ENCODE data around the gene TDP2.
"Not testable (repeated sequence)": the region's sequence is repeated elsewhere in the genome, so short reads cannot be mapped to it uniquely, and the experiment has no call there.

The TDP2 gene

DNA sequence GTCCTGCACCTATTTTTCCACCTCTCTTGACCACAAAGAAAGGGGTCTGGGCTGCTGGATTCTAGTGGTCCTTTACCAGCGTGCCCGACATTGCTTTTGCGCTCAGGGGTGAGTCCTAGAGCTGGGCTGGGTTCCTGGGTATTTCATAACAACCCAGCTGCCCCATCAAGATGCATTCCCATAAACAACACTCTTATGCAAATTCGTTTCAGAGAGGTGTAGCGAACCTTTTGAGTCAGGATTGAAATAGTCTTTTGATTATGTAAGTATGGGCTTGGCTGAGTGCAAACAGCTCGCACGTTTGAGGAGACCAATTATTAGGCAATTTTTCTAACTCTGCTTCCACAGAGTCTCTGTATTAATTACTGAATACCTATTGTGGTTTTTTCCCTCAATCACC lies 13.9 kb upstream of the TDP2 start:
- no peak for DNase-seq (ENCODE audit: low read depth)

DNA sequence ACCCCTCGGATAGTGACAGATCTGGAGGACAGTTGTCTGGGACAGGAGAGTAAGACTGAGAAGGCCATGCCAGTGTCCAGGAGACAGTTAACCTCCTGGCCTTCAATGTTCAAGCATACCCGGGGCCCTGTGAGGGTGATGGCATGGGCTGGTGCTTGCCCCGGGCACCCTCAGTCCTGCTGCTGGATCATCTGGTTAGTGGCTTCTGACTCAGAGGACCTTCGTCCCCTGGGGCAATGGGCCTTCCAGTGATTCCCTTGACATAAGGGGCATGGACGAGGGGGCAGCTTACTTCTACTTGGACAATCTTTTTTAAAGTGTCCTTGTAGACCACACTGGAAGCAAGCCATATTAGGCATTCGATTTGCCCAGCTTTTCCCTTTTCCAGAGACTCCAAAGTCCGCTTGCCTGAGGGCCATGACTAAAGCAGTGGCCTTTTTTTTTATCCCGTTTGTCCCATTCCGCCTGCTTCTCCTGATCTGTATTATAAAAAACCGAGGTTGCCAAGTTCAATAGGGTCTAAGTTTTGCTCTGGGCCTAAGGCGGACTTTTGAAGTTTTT lies 12.2 kb upstream of the TDP2 start:
- DNase-seq (ENCODE audit: low read depth), result not testable (repeated sequence)

DNA sequence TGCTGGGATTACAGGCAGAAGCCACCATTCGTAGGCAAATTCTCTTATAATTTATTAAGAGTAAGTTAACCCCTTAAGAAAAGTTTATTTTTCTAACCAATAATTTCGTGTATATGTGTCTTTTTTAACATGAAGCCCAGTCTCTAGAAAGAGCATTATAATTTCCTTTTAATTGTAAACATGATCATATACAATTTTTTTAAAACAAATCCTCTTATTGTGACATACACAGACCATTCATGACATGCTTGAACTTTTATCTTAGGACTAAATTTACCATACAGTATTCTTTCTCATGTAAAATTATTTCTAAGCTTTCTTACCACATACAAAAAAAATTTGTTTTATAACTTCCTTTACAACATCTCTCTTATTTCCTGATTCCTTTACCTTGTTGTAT lies 6.9 kb upstream of the TDP2 start:
- no peak for DNase-seq (ENCODE audit: low read depth)

DNA sequence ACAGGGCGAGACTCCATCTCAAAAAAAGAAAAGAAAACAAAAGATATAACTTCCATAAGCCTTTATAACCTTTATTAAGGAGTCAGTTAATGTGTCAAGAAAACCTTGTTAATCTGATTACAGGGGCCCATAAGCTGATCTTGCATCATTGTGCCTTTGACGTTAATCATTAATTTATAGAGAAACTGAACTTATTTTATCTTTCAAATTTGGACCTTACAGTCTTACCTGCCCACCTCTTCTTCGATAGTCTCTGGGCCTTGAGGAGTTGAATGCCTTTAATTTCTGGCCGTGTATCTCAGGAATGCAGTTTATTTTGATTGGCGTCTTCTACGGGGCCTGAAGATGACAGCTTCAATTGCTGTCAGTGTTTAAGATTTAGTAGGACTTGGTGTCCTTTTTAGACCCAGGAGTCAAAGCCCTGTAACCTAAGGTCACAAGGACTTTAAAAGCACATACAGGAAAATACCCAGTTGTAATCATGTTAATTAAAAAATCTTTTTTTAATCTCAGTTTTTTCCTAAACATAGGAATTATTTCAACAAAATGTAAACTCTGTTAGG lies 6.0 kb upstream of the TDP2 start:
- no peak for DNase-seq (ENCODE audit: low read depth)

DNA sequence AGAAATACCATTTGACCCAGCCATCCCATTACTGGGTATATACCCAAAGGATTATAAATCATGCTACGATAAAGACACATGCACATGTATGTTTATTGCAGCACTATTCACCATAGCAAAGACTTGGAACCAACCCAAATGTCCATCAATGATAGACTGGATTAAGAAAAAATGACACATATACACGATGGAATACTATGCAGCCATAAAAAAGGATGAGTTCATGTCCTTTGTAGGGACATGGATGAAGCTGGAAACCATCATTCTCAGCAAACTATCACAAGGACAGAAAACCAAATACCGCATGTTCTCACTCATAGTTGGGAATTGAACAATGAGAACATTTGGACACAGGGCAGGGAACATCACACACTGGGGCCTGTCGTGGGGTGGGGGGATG lies 4.4 kb upstream of the TDP2 start:
- not testable (repeated sequence) for DNase-seq (ENCODE audit: low read depth)

DNA sequence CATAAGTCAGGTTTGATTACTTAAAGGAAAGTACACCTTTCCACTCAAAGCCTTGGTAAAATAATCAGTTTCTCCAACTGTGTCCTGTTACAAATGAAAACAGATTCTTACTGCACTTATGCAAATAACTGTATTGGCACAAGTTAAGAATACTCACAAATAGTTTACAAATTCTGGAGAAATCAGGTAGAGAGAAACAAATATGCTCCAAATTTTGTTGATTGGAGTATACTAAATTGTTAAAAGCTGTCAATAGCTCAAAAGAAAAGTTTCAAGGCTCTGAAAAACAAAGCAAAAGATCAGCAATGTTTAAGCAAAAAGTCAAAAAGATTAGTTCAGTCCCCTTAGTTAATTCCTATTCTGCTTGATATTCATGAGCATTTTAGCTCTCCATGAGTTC lies 3.8 kb upstream of the TDP2 start:
- DNase-seq (ENCODE audit: low read depth), result not testable (repeated sequence)

DNA sequence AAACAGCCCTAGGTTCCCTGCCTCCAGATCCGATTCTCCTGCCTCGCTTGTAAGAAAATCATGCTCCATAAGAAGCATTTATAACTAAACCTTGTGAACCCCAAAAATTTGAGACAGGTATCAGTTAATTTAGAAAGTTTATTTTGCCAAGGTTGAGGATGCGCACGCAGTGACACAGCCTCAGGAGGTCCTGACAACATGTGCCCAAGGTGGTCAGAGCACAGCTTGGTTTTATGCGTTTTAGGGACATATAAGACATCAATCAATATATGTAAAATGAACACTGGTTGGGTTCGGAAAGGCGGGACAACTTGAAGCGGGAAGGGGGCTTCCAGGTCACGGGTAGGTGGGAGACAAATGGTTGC lies 2.3 kb upstream of the TDP2 start:
- no peak for DNase-seq (ENCODE audit: low read depth)

DNA sequence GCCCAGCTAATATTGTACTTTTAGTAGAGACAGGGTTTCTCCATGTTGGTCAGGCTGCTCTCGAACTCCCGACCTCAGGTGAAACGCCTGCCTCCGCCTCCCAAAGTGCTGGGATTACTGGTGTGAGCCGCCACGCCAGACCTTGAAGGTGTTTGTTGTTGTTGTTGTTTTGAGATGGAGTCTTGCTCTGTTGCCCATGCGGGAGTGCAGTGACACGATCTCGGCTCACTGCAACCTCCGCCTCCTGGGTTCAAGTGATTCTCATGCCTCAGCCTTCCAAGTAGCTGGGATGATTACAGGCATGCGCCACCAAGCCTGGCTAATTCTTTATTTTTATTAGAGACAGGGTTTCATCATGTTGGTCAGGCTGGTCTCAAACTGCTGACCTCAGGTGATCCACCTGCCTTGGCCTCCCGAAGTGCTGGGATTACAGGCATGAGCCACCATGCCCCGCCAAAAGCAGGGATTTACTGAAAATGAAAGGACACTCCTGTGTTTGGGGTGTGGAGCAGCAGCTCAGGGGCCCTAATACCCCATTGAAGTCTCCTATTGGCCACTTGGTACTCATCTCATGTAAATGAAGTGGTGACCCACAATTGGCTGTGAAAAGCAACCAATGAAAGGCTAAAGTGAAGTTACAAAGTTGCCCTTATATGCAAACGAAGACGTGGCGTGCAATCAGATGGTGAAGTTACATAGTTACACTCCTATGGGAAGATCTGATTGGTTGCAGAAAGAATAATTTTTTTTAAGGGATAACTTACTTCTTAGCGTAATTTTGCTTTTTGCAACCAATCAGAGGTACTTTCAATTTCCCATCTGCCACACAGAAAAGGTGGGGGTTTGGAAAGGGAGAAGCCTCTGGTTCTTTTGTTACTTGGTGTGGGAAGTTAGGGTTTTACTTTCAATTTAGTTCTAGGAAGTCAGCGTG lies 1.6 kb upstream of the TDP2 start:
- not testable (repeated sequence) for DNase-seq (ENCODE audit: low read depth)

DNA sequence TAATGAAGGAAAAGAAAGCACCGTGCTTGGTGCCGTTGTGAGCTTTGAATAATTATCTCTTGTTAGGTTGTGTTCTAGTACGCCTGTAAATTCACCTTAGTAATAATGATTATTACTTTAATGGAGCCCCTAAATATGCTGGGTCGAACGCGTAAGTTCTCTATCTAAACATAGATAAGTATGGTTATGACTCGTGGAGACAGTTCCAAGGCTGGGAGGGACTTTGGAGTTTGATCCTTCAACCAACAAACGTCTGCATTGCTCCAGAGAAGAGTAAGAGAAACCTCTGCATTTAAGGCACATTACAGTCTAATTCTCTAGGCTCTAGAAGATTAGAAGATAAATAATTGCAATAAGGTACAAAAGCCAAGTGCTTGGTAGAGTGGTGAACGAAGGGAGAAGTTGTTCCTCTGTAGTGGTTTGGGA lies 692 bp upstream of the TDP2 start:
- no peak for DNase-seq (ENCODE audit: low read depth)

DNA sequence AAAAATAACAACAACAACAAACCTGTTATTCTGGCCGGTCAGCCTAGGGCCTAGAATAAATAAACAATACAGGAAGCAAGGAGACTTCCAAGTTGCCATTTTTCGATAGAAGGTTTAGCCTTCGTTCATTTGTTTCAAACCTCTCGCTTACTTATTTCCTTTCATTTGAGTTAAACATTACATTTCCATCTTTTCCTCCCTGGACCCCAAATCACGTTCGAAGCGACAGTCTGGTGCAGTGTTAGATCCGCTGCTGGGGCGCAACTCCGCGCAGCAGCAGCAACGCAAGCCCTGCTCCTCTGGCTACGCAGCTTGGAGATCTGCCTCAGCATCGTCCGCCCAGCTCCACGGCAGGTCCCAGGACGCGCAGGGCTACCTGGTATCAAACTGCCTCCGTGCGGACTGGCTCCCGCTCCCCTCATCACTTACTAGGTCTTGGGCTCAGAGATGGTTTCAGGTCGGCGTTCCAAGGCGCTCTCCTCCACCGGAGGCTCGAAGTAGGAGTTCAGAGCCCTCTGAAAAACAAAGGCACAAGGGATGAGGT lies 530 bp downstream of the TDP2 start:
- DNase-seq (ENCODE audit: low read depth), result peak; percentile 11

DNA sequence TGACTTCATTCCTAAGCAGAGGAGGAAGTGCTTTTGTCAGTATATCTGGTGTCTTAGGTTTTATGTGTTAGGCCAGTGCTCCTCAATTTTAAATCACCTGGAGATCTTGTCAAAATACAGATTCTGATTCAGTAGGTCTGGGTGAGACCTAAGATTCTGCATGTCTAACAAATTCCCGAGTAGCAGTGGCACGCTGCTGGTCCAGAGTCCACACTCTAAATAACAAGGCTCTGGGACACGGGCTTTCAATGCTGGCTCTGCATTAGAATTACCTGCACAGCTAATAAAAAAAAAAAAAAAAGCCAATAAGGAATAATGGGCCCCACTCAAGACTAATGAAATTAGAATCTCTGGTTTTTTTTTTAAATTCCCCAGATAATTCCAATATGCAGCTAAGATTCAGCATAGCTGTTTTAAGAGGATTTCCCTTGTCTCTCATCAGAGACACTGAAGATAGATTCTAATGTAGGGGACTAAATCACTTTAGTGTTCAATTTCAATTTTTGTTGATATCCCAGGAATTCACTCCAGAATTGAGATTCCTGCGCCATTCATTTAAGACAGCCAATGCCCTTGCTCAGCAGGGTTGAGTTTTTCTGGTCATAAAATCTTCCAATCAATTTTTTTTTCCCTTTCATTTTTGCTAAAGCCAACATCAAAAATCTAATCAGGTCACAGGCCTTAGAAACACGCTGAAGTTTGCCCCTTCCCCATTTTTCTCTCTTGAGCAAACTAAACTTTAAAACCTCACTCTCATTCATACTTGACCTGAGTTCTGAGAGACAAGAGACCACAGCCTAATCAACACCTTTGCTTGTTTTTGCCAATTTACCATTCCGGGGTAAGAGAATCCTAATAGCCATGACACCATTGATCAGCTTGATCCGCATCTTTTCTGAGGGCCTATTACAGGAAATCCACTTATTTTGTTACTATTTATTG lies 2.4 kb downstream of the TDP2 start:
- no peak for DNase-seq (ENCODE audit: low read depth)

DNA sequence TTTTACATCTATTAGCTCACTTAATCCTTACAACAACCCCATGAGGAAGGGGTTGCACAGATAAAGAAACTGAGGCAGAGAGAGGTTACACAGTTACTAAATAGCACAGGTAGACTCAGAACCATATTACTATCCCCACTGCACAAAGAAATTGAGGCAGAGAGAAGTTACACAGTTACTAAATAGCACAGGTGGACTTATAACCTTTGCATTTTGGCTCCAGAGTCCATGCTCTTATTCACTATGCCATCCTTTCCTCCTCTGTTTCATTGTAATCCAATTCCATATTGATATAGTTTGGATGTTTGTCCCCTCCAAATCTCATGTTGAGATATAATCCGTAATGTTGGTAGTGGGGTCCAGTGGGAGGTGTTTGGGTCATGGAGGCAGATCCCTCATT lies 3.5 kb downstream of the TDP2 start:
- no peak for DNase-seq (ENCODE audit: low read depth)

DNA sequence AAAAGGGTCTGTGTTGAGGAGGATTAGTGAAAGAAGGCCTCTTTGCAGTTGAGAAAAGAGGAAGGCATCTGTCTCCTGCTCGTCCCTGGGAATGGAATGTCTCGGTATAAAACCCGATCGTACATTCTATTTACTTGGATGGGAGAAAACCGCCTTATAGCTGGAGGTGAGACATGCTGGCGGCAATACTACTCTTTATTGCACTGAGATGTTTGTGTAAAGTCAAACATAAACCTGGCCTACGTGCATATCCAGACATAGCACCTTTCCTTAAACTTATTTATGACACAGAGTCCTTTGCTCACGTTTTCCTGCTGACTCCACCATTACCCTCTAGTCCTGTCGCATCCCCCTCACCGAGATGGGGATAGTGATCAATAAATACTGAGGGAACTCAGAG lies 4.5 kb downstream of the TDP2 start:
- no peak for DNase-seq (ENCODE audit: low read depth)

DNA sequence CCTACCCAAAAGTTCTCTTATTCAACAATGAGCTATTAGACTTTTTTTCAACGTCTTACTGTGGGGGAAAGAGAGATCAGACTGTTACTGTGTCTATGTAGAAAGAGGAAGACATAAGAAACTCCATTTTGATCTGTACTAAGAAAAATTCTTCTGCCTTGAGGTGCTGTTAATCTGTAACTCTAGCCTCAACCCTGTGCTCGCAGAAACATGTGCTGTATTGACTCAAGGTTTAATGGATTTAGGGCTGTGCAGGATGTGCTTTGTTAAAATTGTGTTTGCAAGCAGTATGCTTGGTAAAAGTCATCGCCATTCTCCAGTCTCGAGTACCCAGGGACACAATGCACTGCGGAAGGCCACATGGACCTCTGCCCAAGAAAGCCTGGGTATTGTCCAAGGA lies 4.9 kb downstream of the TDP2 start:
- not testable (repeated sequence) for DNase-seq (ENCODE audit: low read depth)

DNA sequence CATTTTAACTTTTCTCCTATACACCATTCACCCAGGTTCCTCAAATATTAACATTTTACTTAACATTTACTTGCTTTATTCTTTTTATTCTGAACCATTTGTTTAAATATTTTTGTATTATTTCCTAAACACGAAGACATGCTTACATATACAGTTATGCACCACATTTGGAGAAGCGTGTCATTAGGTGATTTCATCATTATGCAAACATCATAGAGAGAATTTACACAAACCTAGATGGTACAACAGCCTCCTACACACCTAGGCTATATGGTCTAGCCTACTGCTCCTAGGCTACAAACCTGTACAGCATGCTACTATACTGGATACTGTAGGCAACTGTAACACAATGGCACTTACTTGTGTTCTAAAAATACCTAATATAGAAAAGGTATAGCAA lies 6.6 kb downstream of the TDP2 start:
- DNase-seq (ENCODE audit: low read depth), result no peak

DNA sequence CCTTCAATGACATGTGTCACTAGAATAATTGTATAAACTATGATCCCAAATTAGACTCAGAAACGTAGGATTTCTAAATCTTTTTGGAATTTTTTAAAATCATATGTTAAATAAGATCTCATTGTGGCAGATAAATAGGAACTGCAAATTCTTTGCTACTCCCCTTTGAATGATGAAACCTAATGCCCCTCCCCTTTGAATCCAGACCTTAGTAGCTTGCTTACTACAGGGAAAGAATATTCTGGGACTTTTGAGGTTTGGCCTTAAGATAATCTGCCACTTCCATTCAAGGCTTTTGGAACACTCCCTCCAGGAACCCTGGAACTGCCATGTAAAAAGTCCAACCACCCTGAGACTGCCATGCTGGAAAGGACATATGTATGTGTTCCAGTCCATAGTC lies 7.1 kb downstream of the TDP2 start:
- DNase-seq (ENCODE audit: low read depth), result no peak

DNA sequence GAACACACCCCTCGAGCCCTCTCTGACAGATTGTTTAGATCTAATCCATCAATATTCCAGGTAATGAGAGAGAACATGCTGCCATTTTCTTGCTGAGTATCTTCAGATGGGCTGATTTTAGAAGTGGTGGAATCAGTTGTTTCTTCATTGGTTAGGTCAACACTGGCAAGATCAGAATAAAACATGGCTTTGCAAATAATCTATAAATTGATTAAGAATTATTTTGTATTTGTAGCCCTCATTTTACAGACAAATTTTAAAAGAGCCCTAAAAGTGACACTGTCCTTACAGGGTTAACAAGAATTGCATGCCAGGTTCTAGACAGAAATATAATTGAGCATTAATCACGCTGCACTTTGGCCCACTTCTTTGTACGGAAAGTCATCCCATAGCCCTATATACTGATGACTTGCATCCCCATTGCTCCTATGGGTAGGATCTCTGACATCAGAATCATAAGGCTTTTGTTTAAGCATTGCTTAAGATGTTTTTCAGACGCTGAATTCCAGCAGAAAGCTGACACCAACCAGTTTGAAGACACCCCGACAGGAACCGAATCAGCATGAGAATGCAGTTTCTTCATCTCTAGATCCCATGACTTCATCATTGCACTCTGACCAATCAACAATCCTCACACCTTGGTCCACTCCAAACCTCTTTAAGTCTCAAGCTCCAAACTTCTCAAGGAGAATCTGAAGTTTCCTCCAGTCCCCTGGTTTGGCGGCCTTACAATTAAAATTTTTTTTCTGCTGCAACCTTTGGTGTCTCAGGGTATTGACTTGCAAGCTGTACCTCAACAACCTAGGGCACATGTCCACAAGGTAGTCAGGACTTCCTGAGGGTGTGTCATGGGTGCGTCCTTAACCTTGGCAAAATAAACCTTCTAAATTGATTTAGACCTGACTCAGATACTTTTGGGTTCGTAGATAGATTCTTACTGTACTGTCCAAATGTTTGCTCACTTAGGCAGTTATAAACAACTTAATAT lies 7.8 kb downstream of the TDP2 start:
- DNase-seq (ENCODE audit: low read depth), result no peak

DNA sequence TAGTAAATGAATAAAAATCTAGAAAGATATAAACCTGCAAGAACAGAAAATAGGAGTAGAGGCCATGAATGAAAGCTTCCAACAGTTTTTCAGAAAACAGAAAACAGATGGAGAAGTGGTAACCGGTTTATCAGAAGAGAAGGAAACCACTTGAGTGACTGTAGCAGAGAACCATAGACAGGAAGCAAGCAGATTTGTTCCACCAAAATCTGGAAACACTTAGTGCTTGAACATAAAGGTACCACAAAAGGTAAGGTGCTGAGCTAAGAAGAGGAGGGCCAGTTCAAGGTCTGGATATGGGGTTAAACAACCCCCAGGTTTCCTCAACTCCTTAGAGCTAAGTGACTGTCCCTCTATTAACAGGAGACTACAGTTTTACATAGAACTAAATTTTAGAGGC lies 11.5 kb downstream of the TDP2 start:
- no peak for DNase-seq (ENCODE audit: low read depth)

DNA sequence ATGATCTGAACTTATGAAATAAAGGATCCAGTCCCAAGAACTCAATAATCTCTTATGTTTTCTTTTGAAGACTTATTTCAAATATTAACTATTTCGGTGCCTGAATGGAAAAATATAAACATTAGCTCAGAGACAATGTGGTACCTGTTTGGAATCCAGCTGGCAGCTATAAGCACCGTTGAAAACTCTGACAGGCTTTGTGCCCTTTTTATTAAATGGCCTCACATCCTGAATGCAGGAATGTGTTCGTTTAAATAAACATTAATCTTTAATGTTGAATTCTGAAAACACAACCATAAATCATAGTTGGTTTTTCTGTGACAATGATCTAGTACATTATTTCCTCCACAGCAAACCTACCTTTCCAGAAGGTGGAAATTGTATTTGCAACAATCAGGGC lies 16.3 kb downstream of the TDP2 start:
- DNase-seq (ENCODE audit: low read depth), result no peak

DNA sequence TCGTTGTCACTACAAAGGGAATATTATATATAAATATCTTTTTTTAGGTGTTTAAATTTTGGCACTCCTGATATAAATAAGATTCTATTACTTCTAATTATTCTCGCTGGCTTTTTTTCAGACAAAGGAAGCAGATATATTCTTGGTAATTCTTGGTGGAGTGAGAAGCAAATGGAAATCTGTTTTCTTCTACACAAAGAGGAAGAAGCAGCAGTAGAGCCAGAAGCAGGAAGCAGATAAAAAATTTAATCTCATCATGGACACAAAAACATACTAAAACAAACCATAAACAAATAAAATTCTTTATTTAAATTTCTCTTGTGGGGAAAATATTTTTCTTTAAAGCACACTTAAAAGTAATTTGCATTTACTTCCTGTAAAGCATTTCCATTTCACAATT lies 17.0 kb downstream of the TDP2 start:
- no peak for DNase-seq (ENCODE audit: low read depth)

DNA sequence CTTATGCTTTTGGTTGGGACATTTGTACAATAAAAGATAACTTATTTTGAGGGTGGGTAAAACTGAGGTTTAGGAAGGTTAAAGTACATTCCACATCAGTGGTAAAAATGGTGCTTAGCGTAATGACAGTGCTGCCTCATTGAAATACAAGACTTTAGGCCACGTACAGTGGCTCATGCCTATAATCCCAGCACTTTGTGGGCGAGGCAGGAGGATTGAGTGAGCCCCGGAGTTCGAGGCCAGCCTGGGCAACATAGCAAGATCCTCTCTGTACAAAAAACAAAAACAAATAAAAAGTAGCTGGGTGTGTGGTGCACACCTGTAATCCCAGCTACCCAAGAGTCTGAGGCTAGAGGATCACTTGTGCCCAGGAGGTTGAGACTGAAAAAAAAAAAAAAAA lies 18.4 kb downstream of the TDP2 start:
- no peak for DNase-seq (ENCODE audit: low read depth)

Data from stimulated activated CD8-positive, alpha-beta memory T cell treated with anti-CD3 and anti-CD28 coated beads, Interleukin-7, amount 100 ng/mL, for 24 hours (primary cell).